ENCODE data around the gene NKAIN4. TPM values are rescaled to one million over a fixed set of nuclear protein-coding genes. Genes with fewer than 3 reads are reported as not detected.

NKAIN4 gene
- total RNA-seq, 1 donor from 2014 or later, result 1.1 TPM

DNA sequence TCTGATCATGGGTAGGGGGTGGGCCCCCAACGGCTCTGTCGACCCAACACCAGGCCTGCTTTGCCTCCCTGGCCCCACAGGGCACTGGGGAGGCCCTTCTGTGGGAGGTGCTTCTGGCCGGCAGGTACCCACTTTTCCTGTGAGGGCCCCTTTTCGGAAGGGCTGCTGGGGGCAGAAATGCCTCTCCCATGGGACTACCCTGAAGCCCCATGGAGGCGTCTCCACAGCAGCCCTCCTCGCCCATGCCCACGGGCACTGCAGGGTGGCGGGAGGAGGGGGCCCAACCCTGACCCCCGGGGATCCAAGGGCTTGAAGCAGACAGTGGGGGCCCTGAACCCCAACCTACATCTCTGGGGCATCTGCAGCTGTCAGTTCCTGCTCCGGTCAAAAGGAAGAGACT is 16.2 kb downstream of the NKAIN4 start:
- no peaks in the 10 kb centered on the region for H3K36me3 ChIP-seq (ENCODE audit: control insufficient read depth, insufficient read depth, low read length)
- H3K27me3 ChIP-seq (ENCODE audit: control insufficient read depth, insufficient read depth, low read length), result no peaks in the 10 kb centered on the region
- DNase-seq (ENCODE audit: low read depth) (no peak), FAIRE-seq (no peak)
- H3K4me3 ChIP-seq (ENCODE audit: low read depth, low read length), result no peak overlapping the region
- TF ChIP-seq, protein P1, sequence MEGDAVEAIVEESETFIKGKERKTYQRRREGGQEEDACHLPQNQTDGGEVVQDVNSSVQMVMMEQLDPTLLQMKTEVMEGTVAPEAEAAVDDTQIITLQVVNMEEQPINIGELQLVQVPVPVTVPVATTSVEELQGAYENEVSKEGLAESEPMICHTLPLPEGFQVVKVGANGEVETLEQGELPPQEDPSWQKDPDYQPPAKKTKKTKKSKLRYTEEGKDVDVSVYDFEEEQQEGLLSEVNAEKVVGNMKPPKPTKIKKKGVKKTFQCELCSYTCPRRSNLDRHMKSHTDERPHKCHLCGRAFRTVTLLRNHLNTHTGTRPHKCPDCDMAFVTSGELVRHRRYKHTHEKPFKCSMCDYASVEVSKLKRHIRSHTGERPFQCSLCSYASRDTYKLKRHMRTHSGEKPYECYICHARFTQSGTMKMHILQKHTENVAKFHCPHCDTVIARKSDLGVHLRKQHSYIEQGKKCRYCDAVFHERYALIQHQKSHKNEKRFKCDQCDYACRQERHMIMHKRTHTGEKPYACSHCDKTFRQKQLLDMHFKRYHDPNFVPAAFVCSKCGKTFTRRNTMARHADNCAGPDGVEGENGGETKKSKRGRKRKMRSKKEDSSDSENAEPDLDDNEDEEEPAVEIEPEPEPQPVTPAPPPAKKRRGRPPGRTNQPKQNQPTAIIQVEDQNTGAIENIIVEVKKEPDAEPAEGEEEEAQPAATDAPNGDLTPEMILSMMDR (IDR thresholded peaks at IDR 0.05; ENCODE audit: insufficient read depth, low read length, severe bottlenecking), result no peak

DNA sequence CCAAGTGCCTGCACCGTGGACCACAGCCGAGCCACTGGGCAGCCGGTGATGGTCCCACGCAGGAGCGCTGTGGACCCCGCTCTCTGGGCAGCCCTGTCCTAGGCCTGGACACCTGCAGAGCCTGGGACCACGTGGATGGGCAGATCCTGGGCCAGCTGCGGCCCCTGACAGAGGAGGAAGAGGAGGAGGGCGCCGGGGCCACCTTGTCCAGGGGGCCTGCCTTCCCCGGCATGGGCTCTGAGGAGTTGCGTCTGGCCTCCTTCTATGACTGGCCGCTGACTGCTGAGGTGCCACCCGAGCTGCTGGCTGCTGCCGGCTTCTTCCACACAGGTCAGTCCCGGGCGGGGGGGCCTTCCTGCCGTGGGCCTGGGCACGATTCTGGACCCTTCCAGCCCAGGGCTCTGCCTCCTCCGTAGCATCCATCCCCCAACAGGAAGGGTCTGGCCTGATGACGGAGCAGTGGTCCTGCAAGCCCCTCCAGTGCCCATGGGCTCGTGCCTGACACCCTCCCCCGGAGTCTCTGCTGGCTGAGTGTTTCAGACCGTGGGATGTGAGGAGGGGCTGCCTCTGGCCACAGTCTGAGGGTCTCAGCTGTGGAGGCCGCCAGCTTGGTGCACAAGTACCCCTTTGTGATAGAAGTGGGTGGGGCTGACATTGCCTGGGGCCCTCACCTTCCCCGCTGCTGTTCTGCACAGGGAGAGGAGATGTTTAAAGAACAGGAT is 18.0 kb downstream of the NKAIN4 start:
- FAIRE-seq (no peak), DNase-seq (ENCODE audit: low read depth) (no peak)
- Histone ChIP-seq H3K36me3 (ENCODE audit: control insufficient read depth, insufficient read depth, low read length) (no peaks in the 10 kb centered on the region), H3K4me3 (ENCODE audit: low read depth, low read length) (no peak overlapping the region), H3K27me3 (ENCODE audit: control insufficient read depth, insufficient read depth, low read length) (no peaks in the 10 kb centered on the region)
- TF ChIP-seq, protein P1 (IDR thresholded peaks at IDR 0.05; ENCODE audit: insufficient read depth, low read length, severe bottlenecking), result no peak

DNA sequence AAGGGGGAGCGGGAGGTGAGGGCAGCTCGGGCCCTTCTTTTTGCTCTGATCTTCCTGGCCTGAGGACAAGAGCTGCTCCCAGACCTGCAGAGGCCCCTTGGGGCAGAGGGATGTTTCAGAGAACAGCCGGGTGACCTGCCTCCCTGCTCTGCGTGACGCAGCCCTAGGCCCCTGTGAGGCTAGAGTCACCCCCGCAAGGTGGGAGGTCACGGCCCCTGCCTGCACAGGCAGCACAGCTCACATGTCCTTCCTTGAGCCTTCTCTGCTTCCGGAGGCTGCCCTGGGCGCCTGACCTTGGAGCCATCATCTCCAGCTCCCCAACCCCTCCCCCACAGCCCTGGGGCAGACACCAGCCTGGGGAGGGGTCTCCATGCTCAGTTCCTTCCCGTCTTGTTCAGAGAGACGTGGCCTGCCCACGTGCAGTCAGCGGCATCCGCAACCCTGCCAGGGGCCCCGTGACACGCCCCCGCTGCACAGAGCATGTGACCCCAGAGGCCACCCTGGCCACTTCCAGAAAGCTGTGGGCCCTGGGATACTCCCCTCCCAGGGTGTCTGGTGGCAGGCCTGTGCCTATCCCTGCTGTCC is 18.8 kb downstream of the NKAIN4 start, which contains the start of gene BIRC7:
BIRC7 (plus strand) TSS at position 507 of the 585 bp plus-strand sequence. CDS start 192 bp downstream, outside the sequence.
- DNase-seq (ENCODE audit: low read depth) (no peak), FAIRE-seq (no peak)
- Histone ChIP-seq H3K27me3 (ENCODE audit: control insufficient read depth, insufficient read depth, low read length) (no peaks in the 10 kb centered on the region), H3K36me3 (ENCODE audit: control insufficient read depth, insufficient read depth, low read length) (no peaks in the 10 kb centered on the region), H3K4me3 (ENCODE audit: low read depth, low read length) (no peak within 1 kb of the TSS)
- TF ChIP-seq, protein P1 (IDR thresholded peaks at IDR 0.05; ENCODE audit: insufficient read depth, low read length, severe bottlenecking), result no peak

DNA sequence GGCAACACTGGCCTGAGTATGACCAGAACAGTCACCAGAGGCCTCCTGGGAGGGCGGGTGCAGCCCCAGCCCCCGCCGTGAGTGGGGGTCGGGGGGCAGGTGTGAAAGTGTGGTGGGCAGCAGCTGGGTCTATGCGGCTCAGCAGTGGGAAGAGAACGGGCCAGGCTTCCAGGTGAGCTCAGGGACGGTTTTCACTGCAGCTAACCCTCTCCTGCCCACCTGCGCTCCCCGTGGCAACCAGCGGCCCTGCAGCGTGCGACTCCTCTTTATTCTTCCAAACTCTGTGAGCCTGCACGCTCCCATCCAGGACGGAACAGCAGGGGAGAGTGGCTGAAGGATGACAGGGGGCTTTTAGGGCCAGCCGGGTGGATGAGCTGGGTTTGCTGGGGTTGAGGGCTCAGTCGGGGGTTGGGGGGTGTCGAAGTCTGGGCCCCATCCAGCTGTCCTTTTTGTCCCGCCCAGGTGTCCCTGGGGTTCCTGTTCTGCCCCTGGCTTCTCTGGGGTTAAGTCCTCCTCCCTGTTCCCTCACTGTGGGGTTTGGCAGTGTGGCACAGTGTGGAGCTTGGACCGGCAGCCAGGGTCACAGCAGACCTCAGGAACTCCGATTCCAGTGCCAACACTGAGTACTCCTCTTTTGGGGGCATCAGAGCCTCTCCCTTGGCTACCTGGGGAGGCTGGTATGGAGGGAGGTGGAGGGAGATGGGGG is 19.4 kb downstream of the NKAIN4 start:
- TF ChIP-seq, protein P1 (IDR thresholded peaks at IDR 0.05; ENCODE audit: insufficient read depth, low read length, severe bottlenecking), result peak; percentile 87
- no peak for FAIRE-seq
- H3K4me3 ChIP-seq (ENCODE audit: low read depth, low read length), result no peak overlapping the region
- H3K27me3 ChIP-seq (ENCODE audit: control insufficient read depth, insufficient read depth, low read length), result no peaks in the 10 kb centered on the region
- no peaks in the 10 kb centered on the region for H3K36me3 ChIP-seq (ENCODE audit: control insufficient read depth, insufficient read depth, low read length)
- peak; percentile 23 for DNase-seq (ENCODE audit: low read depth)

GRCh38 chr20:63233924-63234323 is 20.3 kb downstream of the NKAIN4 start:
- H3K4me3 ChIP-seq (ENCODE audit: low read depth, low read length), result no peak overlapping the region
- TF ChIP-seq, protein P1 (IDR thresholded peaks at IDR 0.05; ENCODE audit: insufficient read depth, low read length, severe bottlenecking), result no peak
- no peak for FAIRE-seq
- H3K27me3 ChIP-seq (ENCODE audit: control insufficient read depth, insufficient read depth, low read length), result no peaks in the 10 kb centered on the region
- H3K36me3 ChIP-seq (ENCODE audit: control insufficient read depth, insufficient read depth, low read length), result no peaks in the 10 kb centered on the region
- DNase-seq (ENCODE audit: low read depth), result no peak

Data from bronchial epithelial cell (primary cell).